ENCODE results near the gene FTH1. TPM values are rescaled to one million over a fixed set of nuclear protein-coding genes. Genes with fewer than 3 reads are reported as not detected.

Gene FTH1
- total and polyA plus RNA-seq, 2 of the 13 experiments (the other 11 are each of a cell fraction or from before 2014, with no cell fraction given): 607 to 760 TPM

DNA sequence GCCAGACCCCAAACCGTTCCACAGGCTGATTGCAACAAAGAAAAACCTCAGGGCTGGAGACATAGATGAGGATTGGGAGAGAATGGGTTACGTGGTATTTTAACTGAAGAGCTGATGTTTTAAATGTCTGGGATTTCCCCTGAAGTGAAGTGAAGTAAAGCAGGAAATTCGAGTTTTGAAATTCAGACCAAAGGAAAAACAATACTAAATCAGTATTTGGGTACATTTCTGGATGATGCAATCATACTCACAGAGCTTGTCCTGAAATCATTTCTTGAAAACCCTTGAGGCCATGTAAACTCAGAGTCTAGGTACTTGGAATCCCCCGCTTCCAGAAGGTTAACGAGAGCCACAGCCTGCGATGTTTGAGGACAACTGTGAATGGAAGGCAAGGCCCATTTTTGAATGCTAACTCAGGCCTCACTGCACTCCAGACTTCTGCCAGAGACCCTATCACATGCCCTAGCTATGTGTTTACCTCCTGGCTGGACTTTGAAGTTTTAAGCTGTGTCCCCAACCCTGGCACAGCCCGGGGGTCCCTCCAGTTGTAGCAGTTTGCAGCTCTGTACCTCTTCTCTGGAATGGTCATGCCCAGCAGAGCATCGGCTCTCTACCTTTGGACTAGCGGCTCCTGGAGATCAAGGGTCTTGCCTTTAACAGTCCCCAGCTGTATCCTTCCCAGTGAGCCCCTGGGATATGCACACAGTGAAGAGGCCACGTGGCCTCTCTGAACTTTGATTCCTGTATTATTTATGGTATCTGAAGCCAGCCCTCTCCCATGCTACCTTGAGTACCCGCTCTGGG is 5.4 kb upstream of the FTH1 start (continued):
- TF ChIP-seq, protein P1, sequence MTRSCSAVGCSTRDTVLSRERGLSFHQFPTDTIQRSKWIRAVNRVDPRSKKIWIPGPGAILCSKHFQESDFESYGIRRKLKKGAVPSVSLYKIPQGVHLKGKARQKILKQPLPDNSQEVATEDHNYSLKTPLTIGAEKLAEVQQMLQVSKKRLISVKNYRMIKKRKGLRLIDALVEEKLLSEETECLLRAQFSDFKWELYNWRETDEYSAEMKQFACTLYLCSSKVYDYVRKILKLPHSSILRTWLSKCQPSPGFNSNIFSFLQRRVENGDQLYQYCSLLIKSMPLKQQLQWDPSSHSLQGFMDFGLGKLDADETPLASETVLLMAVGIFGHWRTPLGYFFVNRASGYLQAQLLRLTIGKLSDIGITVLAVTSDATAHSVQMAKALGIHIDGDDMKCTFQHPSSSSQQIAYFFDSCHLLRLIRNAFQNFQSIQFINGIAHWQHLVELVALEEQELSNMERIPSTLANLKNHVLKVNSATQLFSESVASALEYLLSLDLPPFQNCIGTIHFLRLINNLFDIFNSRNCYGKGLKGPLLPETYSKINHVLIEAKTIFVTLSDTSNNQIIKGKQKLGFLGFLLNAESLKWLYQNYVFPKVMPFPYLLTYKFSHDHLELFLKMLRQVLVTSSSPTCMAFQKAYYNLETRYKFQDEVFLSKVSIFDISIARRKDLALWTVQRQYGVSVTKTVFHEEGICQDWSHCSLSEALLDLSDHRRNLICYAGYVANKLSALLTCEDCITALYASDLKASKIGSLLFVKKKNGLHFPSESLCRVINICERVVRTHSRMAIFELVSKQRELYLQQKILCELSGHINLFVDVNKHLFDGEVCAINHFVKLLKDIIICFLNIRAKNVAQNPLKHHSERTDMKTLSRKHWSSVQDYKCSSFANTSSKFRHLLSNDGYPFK (CRISPR knock-in tag; IDR thresholded peaks at IDR 0.05; ENCODE audit: borderline replicate concordance): 0 out of 2 replicates have a peak, but pooled peaks have one; percentile 73
- TF ChIP-seq ZNF709 (CRISPR knock-in tag; IDR thresholded peaks at IDR 0.05): 0 out of 2 replicates have a peak, but pooled peaks have one; percentile 43
- TF ChIP-seq TCF7L2 (IDR thresholded peaks at IDR 0.05; ENCODE audit: low read depth, low read length): no peak
- no peak for TF ChIP-seq ZNF740 (CRISPR knock-in tag; IDR thresholded peaks at IDR 0.05)
- TF ChIP-seq ZFP1 (CRISPR knock-in tag; IDR thresholded peaks at IDR 0.05): no peak; the same call in 1 of the 2 replicates
- 0 out of 2 replicates have a peak, but pooled peaks have one; percentile 63 for TF ChIP-seq NCOA1 (CRISPR knock-in tag; IDR thresholded peaks at IDR 0.05)
- no peak; the same call in 1 of the 2 replicates for TF ChIP-seq POLR2AphosphoS5 (IDR thresholded peaks at IDR 0.05; ENCODE audit: low read depth, low read length)
- TF ChIP-seq TRIM24 (CRISPR knock-in tag; IDR thresholded peaks at IDR 0.05): peak; percentile 37; the same call in 1 of the 2 replicates
- TF ChIP-seq ZBTB25 (CRISPR knock-in tag; IDR thresholded peaks at IDR 0.05): no peak
- TF ChIP-seq SRSF1 (optimal IDR thresholded peaks at IDR 0.05; ENCODE audit: low read depth, low read length): no peak
- TF ChIP-seq CEBPB (IDR thresholded peaks at IDR 0.05; ENCODE audit: borderline replicate concordance, low read depth, low read length): peak; percentile 90
- TF ChIP-seq KAT7 (CRISPR knock-in tag; IDR thresholded peaks at IDR 0.05; ENCODE audit: borderline replicate concordance): peak; percentile 40; the same call in 1 of the 2 replicates
- no peak for TF ChIP-seq JUNB (CRISPR knock-in tag; IDR thresholded peaks at IDR 0.05; ENCODE audit: borderline replicate concordance)
- TF ChIP-seq HDAC2 (CRISPR knock-in tag; IDR thresholded peaks at IDR 0.05): peak; percentile 80
- peak; percentile 97 for TF ChIP-seq ZNF264 (CRISPR knock-in tag; IDR thresholded peaks at IDR 0.05)
- peak; percentile 52; the same call in 1 of the 2 replicates for TF ChIP-seq MIER2 (CRISPR knock-in tag; IDR thresholded peaks at IDR 0.05)
- peak; percentile 24 for TF ChIP-seq PHF5A (CRISPR knock-in tag; IDR thresholded peaks at IDR 0.05; ENCODE audit: low read depth, unreplicated experiment)
- TF ChIP-seq GATA4 (IDR thresholded peaks at IDR 0.05; ENCODE audit: borderline replicate concordance, low read depth): 0 out of 2 replicates have a peak, but pooled peaks have one; percentile 36
- TF ChIP-seq SUZ12 (IDR thresholded peaks at IDR 0.05; ENCODE audit: low read depth, low read length): no peak
- peak; percentile 90 for TF ChIP-seq ARNTL (CRISPR knock-in tag; IDR thresholded peaks at IDR 0.05)
- TF ChIP-seq, protein P2, sequence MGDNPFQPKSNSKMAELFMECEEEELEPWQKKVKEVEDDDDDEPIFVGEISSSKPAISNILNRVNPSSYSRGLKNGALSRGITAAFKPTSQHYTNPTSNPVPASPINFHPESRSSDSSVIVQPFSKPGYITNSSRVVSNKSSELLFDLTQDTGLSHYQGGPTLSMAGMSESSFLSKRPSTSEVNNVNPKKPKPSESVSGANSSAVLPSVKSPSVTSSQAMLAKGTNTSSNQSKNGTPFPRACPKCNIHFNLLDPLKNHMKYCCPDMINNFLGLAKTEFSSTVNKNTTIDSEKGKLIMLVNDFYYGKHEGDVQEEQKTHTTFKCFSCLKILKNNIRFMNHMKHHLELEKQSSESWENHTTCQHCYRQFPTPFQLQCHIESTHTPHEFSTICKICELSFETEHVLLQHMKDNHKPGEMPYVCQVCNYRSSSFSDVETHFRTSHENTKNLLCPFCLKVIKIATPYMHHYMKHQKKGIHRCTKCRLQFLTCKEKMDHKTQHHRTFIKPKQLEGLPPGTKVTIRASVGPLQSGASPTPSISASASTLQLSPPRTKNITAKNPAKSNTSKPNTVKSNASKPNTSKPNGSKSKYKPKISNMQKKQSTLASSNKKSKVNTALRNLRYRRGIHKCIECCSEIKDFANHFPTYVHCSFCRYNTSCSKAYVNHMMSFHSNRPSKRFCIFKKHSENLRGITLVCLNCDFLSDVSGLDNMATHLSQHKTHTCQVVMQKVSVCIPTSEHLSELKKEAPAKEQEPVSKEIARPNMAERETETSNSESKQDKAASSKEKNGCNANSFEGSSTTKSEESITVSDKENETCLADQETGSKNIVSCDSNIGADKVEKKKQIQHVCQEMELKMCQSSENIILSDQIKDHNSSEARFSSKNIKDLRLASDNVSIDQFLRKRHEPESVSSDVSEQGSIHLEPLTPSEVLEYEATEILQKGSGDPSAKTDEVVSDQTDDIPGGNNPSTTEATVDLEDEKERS (CRISPR knock-in tag; IDR thresholded peaks at IDR 0.05): no peak
- TF ChIP-seq ZNF629 (CRISPR knock-in tag; conservative IDR thresholded peaks at IDR 0.05): no peak; the same call in 1 of the 2 replicates
- no peak for TF ChIP-seq ZNF564 (CRISPR knock-in tag; IDR thresholded peaks at IDR 0.05)

Data from HepG2 (cell line).